ENCODE data around the gene TBC1D23.
"Not testable (repeated sequence)": the region's sequence is repeated elsewhere in the genome, so short reads cannot be mapped to it uniquely, and the experiment has no call there.

Gene TBC1D23

GRCh38 chr3:100260685-100261484 is at the start of gene TBC1D23:
TSS of gene TBC1D23 (plus strand) at chr3:100260992. CDS start at chr3:100261019, 27 bp downstream.
- DNase-seq = peak; percentile 81 to 93

- no peak for DNase-seq
These were observed 46.8 kb upstream of the TBC1D23 start for GRCh38 chr3:100213891-100214573.

- DNase-seq = no peak
These were observed 46.2 kb upstream of the TBC1D23 start for GRCh38 chr3:100214574-100214964.

GRCh38 chr3:100216713-100217112 is 44.1 kb upstream of the TBC1D23 start:
- DNase-seq = no peak

GRCh38 chr3:100221159-100221558 is 39.6 kb upstream of the TBC1D23 start:
- DNase-seq = no peak

- DNase-seq = no peak
These were observed 35.6 kb upstream of the TBC1D23 start for GRCh38 chr3:100225193-100225592.

GRCh38 chr3:100225883-100226282 is 34.9 kb upstream of the TBC1D23 start:
- DNase-seq = no peak

- DNase-seq = no peak
These were observed 33.9 kb upstream of the TBC1D23 start for GRCh38 chr3:100226712-100227429.

- no peak for DNase-seq
These were observed 33.3 kb upstream of the TBC1D23 start for GRCh38 chr3:100227511-100227921.

GRCh38 chr3:100228247-100228646 is 32.5 kb upstream of the TBC1D23 start:
- DNase-seq = no peak

- not testable (repeated sequence) for DNase-seq
These were observed 31.6 kb upstream of the TBC1D23 start for GRCh38 chr3:100229188-100229587.

GRCh38 chr3:100230710-100231109 is 30.1 kb upstream of the TBC1D23 start:
- DNase-seq = no peak

- no peak for DNase-seq
These were observed 29.1 kb upstream of the TBC1D23 start for GRCh38 chr3:100231668-100232067.

- DNase-seq = no peak
These were observed 26.4 kb upstream of the TBC1D23 start for GRCh38 chr3:100234364-100234763.

GRCh38 chr3:100238599-100238998 is 22.2 kb upstream of the TBC1D23 start:
- no peak for DNase-seq

GRCh38 chr3:100242471-100242870 is 18.3 kb upstream of the TBC1D23 start:
- not testable (repeated sequence) for DNase-seq

GRCh38 chr3:100244264-100244663 is 16.5 kb upstream of the TBC1D23 start:
- DNase-seq = no peak

- no peak for DNase-seq
These were observed 15.7 kb upstream of the TBC1D23 start for GRCh38 chr3:100245136-100245535.

GRCh38 chr3:100245927-100246326 is 14.9 kb upstream of the TBC1D23 start:
- DNase-seq = no peak

GRCh38 chr3:100246999-100247398 is 13.8 kb upstream of the TBC1D23 start:
- DNase-seq = no peak

GRCh38 chr3:100252001-100252400 is 8.8 kb upstream of the TBC1D23 start:
- no peak for DNase-seq

GRCh38 chr3:100254168-100254777 is 6.5 kb upstream of the TBC1D23 start:
- peak; percentile 5 to 46 for DNase-seq

- DNase-seq = peak; percentile 51 to 65
These were observed 4.1 kb upstream of the TBC1D23 start for GRCh38 chr3:100256731-100257151.

Measured in NCI-H1930 (cell line).